ENCODE results near the gene IRF4. TPM values are rescaled to one million over a fixed set of nuclear protein-coding genes. Genes with fewer than 3 reads are reported as not detected.

The IRF4 gene
- total and polyA plus RNA-seq, 2 donors (not counting 1 experiment from before 2014, with no cell fraction given), result 75.7 to 142 TPM

DNA sequence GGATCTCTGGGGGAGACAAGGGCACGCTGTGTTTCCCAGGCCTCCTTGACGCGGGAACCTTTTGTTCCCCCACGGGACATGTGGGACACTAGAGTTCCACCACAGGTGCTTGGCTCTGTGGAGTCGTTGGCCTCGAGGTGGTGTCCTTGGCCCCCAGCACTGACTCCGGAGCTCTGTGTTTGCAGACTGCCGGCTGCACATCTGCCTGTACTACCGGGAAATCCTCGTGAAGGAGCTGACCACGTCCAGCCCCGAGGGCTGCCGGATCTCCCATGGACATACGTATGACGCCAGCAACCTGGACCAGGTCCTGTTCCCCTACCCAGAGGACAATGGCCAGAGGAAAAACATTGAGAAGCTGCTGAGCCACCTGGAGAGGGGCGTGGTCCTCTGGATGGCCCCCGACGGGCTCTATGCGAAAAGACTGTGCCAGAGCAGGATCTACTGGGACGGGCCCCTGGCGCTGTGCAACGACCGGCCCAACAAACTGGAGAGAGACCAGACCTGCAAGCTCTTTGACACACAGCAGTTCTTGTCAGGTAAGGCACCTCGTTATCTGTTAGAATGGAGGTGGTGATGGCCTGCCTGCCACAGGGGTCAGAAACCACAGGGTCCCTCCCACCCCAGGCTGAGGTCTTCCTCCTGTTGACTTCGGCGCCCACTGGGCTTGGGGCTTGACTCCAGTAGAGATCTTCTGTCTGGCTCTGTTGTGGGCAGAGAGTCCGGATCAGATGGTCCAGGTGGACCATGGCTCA, 9.9 kb downstream of the IRF4 start:
- no peak overlapping the region for H3K4me2 ChIP-seq (replicated peaks; ENCODE audit: low read depth, low read length, poor library complexity, severe bottlenecking)
- 94% methylated on average over 26 of the region's 27 CpGs for WGBS (ENCODE audit: insufficient coverage)
- no peaks in the 10 kb centered on the region for H3K9me3 ChIP-seq (ENCODE audit: control extremely low read depth in 1 of 3, control insufficient read depth in 2 of 3, insufficient read depth in 1 of 3, low read length in 2 of 3)
- H3K27ac ChIP-seq (ENCODE audit: low read length in 2 of 2), result peak overlapping the region in 1 of 2 donors; percentile 89
- no peak for DNase-seq
- H3K9me3 Mint-ChIP-seq (ENCODE audit: insufficient read depth), result no peaks in the 10 kb centered on the region
- ChIA-PET POLR2A (interaction anchor here (0.6 to 0.8 kb wide), 2 partner anchors 9 to 32 kb away, joined by 3 read pairs; no protein-coding TSS in a partner anchor), CTCF (interaction anchor here (7.2 kb wide), 1 partner anchor 10 kb away, joined by 72 read pairs; the partner anchor contains the start of gene IRF4)
- TF ChIP-seq EZH2 (IDR thresholded peaks at IDR 0.05; ENCODE audit: borderline replicate concordance, insufficient read depth, low read depth, low read length, poor library complexity, severe bottlenecking), result no peak
- TF ChIP-seq, protein P1, sequence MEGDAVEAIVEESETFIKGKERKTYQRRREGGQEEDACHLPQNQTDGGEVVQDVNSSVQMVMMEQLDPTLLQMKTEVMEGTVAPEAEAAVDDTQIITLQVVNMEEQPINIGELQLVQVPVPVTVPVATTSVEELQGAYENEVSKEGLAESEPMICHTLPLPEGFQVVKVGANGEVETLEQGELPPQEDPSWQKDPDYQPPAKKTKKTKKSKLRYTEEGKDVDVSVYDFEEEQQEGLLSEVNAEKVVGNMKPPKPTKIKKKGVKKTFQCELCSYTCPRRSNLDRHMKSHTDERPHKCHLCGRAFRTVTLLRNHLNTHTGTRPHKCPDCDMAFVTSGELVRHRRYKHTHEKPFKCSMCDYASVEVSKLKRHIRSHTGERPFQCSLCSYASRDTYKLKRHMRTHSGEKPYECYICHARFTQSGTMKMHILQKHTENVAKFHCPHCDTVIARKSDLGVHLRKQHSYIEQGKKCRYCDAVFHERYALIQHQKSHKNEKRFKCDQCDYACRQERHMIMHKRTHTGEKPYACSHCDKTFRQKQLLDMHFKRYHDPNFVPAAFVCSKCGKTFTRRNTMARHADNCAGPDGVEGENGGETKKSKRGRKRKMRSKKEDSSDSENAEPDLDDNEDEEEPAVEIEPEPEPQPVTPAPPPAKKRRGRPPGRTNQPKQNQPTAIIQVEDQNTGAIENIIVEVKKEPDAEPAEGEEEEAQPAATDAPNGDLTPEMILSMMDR (IDR thresholded peaks at IDR 0.05), result no peak
- peak overlapping the region; percentile 36 for H3K4me3 Mint-ChIP-seq
- no peak for ATAC-seq (ENCODE audit: low read depth)
- H3K79me2 ChIP-seq (ENCODE audit: control insufficient read depth, insufficient read depth, low read length), result peaks cover 66% of the 10 kb centered on the region
- H3K27ac Mint-ChIP-seq, result peak overlapping the region; percentile 79
- H3K9ac ChIP-seq (ENCODE audit: low read length), result no peak overlapping the region
- H3K4me1 Mint-ChIP-seq, result peaks cover 87% of the 10 kb centered on the region
- no peaks in the 10 kb centered on the region for H3K27me3 ChIP-seq (replicated peaks in 1 of 4; ENCODE audit: control extremely low read depth in 1 of 4, control insufficient read depth in 3 of 4, insufficient read depth in 4 of 4, low read length in 3 of 4)
- H3K4me3 ChIP-seq (ENCODE audit: control extremely low read depth in 1 of 5, extremely low read depth in 1 of 5, insufficient read depth in 1 of 5, low read depth in 2 of 5, low read length in 4 of 5), result no peak overlapping the region
- intact Hi-C loops (cut with micrococcal nuclease), result no loop called here
- peaks cover 71 to 82% of the 10 kb centered on the region in 2 donors for H3K4me1 ChIP-seq (ENCODE audit: control insufficient read depth in 2 of 2, insufficient read depth in 2 of 2, low read length in 2 of 2)
- peaks cover 68% of the 10 kb centered on the region for H4K20me1 ChIP-seq (ENCODE audit: control insufficient read depth, insufficient read depth, low read length, poor library complexity, severe bottlenecking)
- no peak overlapping the region for H2AFZ ChIP-seq (ENCODE audit: insufficient read depth, low read depth, low read length, poor library complexity, severe bottlenecking)
- H3K36me3 ChIP-seq (replicated peaks in 1 of 2; ENCODE audit: control extremely low read depth in 1 of 2, control insufficient read depth in 1 of 2, extremely low read depth in 1 of 2, insufficient read depth in 2 of 2, low read length in 1 of 2), result peaks cover 8 to 96% of the 10 kb centered on the region in 2 experiments
- no peaks in the 10 kb centered on the region for H3K27me3 Mint-ChIP-seq

All from B cell (primary cell).